Osteoblast (primary cell): ENCODE measurements around the gene TFPT. TPM values are rescaled to one million over a fixed set of nuclear protein-coding genes. Genes with fewer than 3 reads are reported as not detected.
"Not testable (repeated sequence)": the region's sequence is repeated elsewhere in the genome, so short reads cannot be mapped to it uniquely, and the experiment has no call there.

Source experiments
- DNase-seq: peaks from one replicate; pipeline ENCODE4 v3.0.0; 2011; ENCODE audit warnings: low spot score, mixed read lengths; ENCODE audit not compliant: insufficient read length; ENCODE audit errors: missing footprints
- H2AFZ ChIP-seq: 2 replicates; pipeline ENCODE4 v1.6.0; 2011; ENCODE audit warnings: mild to moderate bottlenecking, low read length
- H3K27ac ChIP-seq: 2 replicates; pipeline ENCODE4 v1.5.1; 2011; ENCODE audit warnings: mild to moderate bottlenecking, low read depth, low read length, moderate library complexity
- H3K27me3 ChIP-seq: 2 replicates; pipeline ENCODE4 v1.6.0; 2012; ENCODE audit warnings: mild to moderate bottlenecking, control low read depth, inconsistent platforms, low read length, moderate library complexity; ENCODE audit not compliant: insufficient read depth
- H3K36me3 ChIP-seq: 2 replicates; pipeline ENCODE4 v1.5.1; 2011; ENCODE audit warnings: mild to moderate bottlenecking, low read length, control low read depth, moderate library complexity; ENCODE audit not compliant: insufficient read depth
- H3K4me1 ChIP-seq: 2 replicates; pipeline ENCODE4 v1.5.1; 2011; ENCODE audit warnings: mild to moderate bottlenecking, low read length, control low read depth, moderate library complexity; ENCODE audit not compliant: insufficient read depth
- H3K4me2 ChIP-seq: 2 replicates; pipeline ENCODE4 v1.6.0; 2011; ENCODE audit warnings: mild to moderate bottlenecking, low read length; ENCODE audit not compliant: insufficient read depth
- H3K4me3 ChIP-seq: fragments of 200-600 bp; sonication (generic); 3 replicates; pipeline ENCODE4 v1.5.1; 2012; ENCODE audit warnings: mild to moderate bottlenecking, low read length, inconsistent platforms; ENCODE audit not compliant: insufficient read depth
- H3K79me2 ChIP-seq: 2 replicates; pipeline ENCODE4 v1.6.0; 2012; ENCODE audit warnings: mild to moderate bottlenecking, low read length, control low read depth, inconsistent platforms; ENCODE audit not compliant: insufficient read depth
- H3K9me3 ChIP-seq: 2 replicates; pipeline ENCODE4 v1.5.1; 2011; ENCODE audit warnings: low read depth, low read length, control low read depth
- H4K20me1 ChIP-seq: 2 replicates; pipeline ENCODE4 v1.6.0; 2012; ENCODE audit warnings: mild to moderate bottlenecking, low read length, control low read depth; ENCODE audit not compliant: insufficient read depth
- CTCF ChIP-seq: IDR thresholded peaks from 2 replicates; pipeline ENCODE4 v1.5.1; 2011; ENCODE audit warnings: mild to moderate bottlenecking, low read depth, low read length, moderate library complexity; ENCODE audit errors: extremely low read depth
- total RNA-seq: library from RNA; depleted of rRNA; stranded (reverse); fragments of >200 nt; gene quantifications from 2 replicates; pipeline ENCODE4 v1.2.3, GENCODE V29; 2012

Gene TFPT
- total RNA-seq, 1 donor = 17.4 TPM

GRCh38 chr19:54105796-54106195 is 9.7 kb downstream of the TFPT start:
- Histone ChIP-seq H3K27ac (no peak overlapping the region), H3K36me3 (peaks cover 41% of the 10 kb centered on the region), H4K20me1 (peaks cover 2% of the 10 kb centered on the region), H3K27me3 (no peaks in the 10 kb centered on the region), H3K4me2 (no peak overlapping the region), H3K79me2 (peaks cover 32% of the 10 kb centered on the region), H2AFZ (no peak overlapping the region), H3K4me3 (no peak overlapping the region), H3K9me3 (no peaks in the 10 kb centered on the region), H3K4me1 (peaks cover 9% of the 10 kb centered on the region)
- peak; percentile 44 for DNase-seq
- TF ChIP-seq CTCF = no peak

- Histone ChIP-seq H3K27ac (no peak overlapping the region), H2AFZ (no peak overlapping the region), H3K27me3 (no peaks in the 10 kb centered on the region), H3K4me1 (peaks cover 9% of the 10 kb centered on the region), H3K9me3 (no peaks in the 10 kb centered on the region), H3K4me2 (no peak overlapping the region), H4K20me1 (no peaks in the 10 kb centered on the region), H3K79me2 (peaks cover 31% of the 10 kb centered on the region), H3K4me3 (no peak overlapping the region), H3K36me3 (peaks cover 36% of the 10 kb centered on the region)
- DNase-seq = peak; percentile 91
- TF ChIP-seq CTCF = no peak
These were observed 10.3 kb downstream of the TFPT start for GRCh38 chr19:54104998-54105715.

- Histone ChIP-seq H3K4me3 (peak within 1 kb of the TSS; percentile 98), H4K20me1 (no peaks in the 10 kb centered on the region), H3K9me3 (no peaks in the 10 kb centered on the region), H3K79me2 (peaks cover 27% of the 10 kb centered on the region), H3K27me3 (no peaks in the 10 kb centered on the region), H3K4me2 (peak within 1 kb of the TSS; percentile 99), H3K27ac (peak within 1 kb of the TSS; percentile 79), H3K36me3 (peaks cover 14% of the 10 kb centered on the region), H3K4me1 (peaks cover 9% of the 10 kb centered on the region), H2AFZ (peak within 1 kb of the TSS; percentile 99)
- peak; percentile 100 for DNase-seq
- no peak for TF ChIP-seq CTCF
These were observed 12.9 kb downstream of the TFPT start, which contains the start of gene NDUFA3 for GRCh38 chr19:54102421-54103169. TSS of gene NDUFA3 (plus strand) at chr19:54102855. CDS start at chr19:54102879, 24 bp downstream.

- H3K4me1 ChIP-seq = peaks cover 11% of the 10 kb centered on the region
- TF ChIP-seq CTCF = no peak
- no peak within 1 kb of the TSS for H3K4me3 ChIP-seq
- peaks cover 22% of the 10 kb centered on the region for H3K79me2 ChIP-seq
- no peak within 1 kb of the TSS for H3K4me2 ChIP-seq
- H4K20me1 ChIP-seq = no peaks in the 10 kb centered on the region
- no peaks in the 10 kb centered on the region for H3K27me3 ChIP-seq
- H3K9me3 ChIP-seq = no peaks in the 10 kb centered on the region
- no peak within 1 kb of the TSS for H3K27ac ChIP-seq
- H2AFZ ChIP-seq = peak within 1 kb of the TSS; percentile 22
- DNase-seq = no peak
- H3K36me3 ChIP-seq = peaks cover 3% of the 10 kb centered on the region
These were observed 14.9 kb downstream of the TFPT start, which contains the start of gene OSCAR for GRCh38 chr19:54100561-54100960. TSS of gene OSCAR (minus strand) at chr19:54100803. CDS start at chr19:54100792, 11 bp downstream.

- not testable (repeated sequence) for DNase-seq, H3K36me3 ChIP-seq, H3K27ac ChIP-seq, H3K27me3 ChIP-seq, H3K4me2 ChIP-seq, H3K4me3 ChIP-seq, H3K9me3 ChIP-seq, H4K20me1 ChIP-seq
- H3K79me2 ChIP-seq = peaks cover 18% of the 10 kb centered on the region
- peaks cover 12% of the 10 kb centered on the region for H3K4me1 ChIP-seq
- H2AFZ ChIP-seq = peak overlapping the region; percentile 22
These were observed 15.6 kb downstream of the TFPT start for GRCh38 chr19:54099903-54100255.
